GM23248 (cell line): ENCODE measurements around the gene GLRX2.

ENCODE experiments used
- EZH2 ChIP-seq: fragments of 200-600 bp; sonication (generic); IDR thresholded peaks from 2 replicates; pipeline ENCODE4 v1.6.1; 2018; ENCODE audit warnings: antibody characterized with exemption, mild to moderate bottlenecking; ENCODE audit not compliant: insufficient read depth, poor library complexity, severe bottlenecking
- EZH2phosphoT487 ChIP-seq: fragments of 200-600 bp; sonication (generic); IDR thresholded peaks from 2 replicates; pipeline ENCODE4 v1.6.1; 2018; ENCODE audit warnings: antibody characterized with exemption, moderate library complexity, mild to moderate bottlenecking, low read depth; ENCODE audit not compliant: insufficient read depth

DNA sequence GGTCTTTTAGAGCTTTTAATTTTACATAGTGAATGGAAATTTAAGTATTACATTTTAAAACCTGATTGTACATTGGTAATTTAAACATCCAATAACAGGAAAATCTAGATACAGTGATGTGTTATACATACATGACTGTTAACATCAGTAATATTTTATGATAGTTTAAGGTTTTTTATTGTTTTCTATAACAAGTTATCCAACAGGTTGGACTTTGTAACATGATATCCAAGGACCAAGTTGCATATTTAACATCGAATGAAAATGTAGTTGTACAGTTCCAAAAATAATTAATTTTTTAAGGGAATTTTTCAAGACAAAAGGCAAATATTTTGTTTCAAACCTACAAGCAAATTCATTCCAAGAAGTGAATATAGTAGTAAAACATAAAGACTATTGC, 14.3 kb downstream of the GLRX2 start:
- no peak for TF ChIP-seq EZH2
- no peak for TF ChIP-seq EZH2phosphoT487
